A673 (cell line): ENCODE results near the gene PACRG.

ENCODE experiments used
- CTCF ChIP-seq: fragments of 300-800, 200-600 bp; sonication (generic); conservative IDR thresholded peaks from 2 replicates; pipeline ENCODE4 v1.5.1; 2017; ENCODE audit warnings: low read depth, mild to moderate bottlenecking, antibody characterized with exemption, low read length, moderate library complexity, mixed read lengths
- EZH2 ChIP-seq: fragments of 200-600 bp; sonication (generic); IDR thresholded peaks from 2 replicates; pipeline ENCODE4 v1.6.1; 2017; ENCODE audit warnings: borderline replicate concordance, low read depth, mild to moderate bottlenecking, mixed read lengths, antibody characterized with exemption, low read length; ENCODE audit not compliant: poor library complexity, severe bottlenecking

GRCh38 chr6:163179721-163180120, 451.9 kb downstream of the PACRG start:
- TF ChIP-seq CTCF = no peak
- no peak for TF ChIP-seq EZH2
